GM11168 (cell line): ENCODE results near the gene FAM217A.
"Not testable (repeated sequence)": the region's sequence is repeated elsewhere in the genome, so short reads cannot be mapped to it uniquely, and the experiment has no call there.

Experiments
- in situ Hi-C: fragments of 300-500 bp; cut with MboI; formaldehyde crosslinking; loops from one replicate; pipeline ENCODE4 v1.12.0; 2022; ENCODE audit warnings: low sequenced_read_pairs; ENCODE audit not compliant: unreplicated experiment

The FAM217A gene

GRCh38 chr6:4078691-4079471, at the start of gene FAM217A:
FAM217A (minus strand) TSS chr6:4079137; CDS start chr6:4077414, 1,723 bp downstream.
- in situ Hi-C loops, result no loop called here

GRCh38 chr6:4128072-4128471, 49.1 kb upstream of the FAM217A start:
- in situ Hi-C loops, result loop anchor here (25.0 kb wide), 1 partner anchor 391 kb away; no protein-coding TSS in a partner anchor

GRCh38 chr6:4125933-4126864, 47.3 kb upstream of the FAM217A start:
- in situ Hi-C loops, result loop anchor here (25.0 kb wide), 1 partner anchor 389 kb away; no protein-coding TSS in a partner anchor

GRCh38 chr6:4125500-4125899, 46.6 kb upstream of the FAM217A start:
- in situ Hi-C loops, result loop anchor here (25.0 kb wide), 1 partner anchor 388 kb away; no protein-coding TSS in a partner anchor

GRCh38 chr6:4124351-4124750, 45.4 kb upstream of the FAM217A start:
- in situ Hi-C loops, result no loop called here

- in situ Hi-C loops, result no loop called here
Observed at GRCh38 chr6:4115741-4116140, 36.8 kb upstream of the FAM217A start.

GRCh38 chr6:4114123-4114522, 35.2 kb upstream of the FAM217A start:
- in situ Hi-C loops, result no loop called here

- in situ Hi-C loops, result no loop called here
Observed at GRCh38 chr6:4113649-4114048, 34.7 kb upstream of the FAM217A start.

GRCh38 chr6:4112366-4112765, 33.4 kb upstream of the FAM217A start:
- in situ Hi-C loops, result no loop called here

- in situ Hi-C loops, result not testable (repeated sequence)
Observed at GRCh38 chr6:4109363-4109815, 30.5 kb upstream of the FAM217A start.

GRCh38 chr6:4108561-4109093, 29.7 kb upstream of the FAM217A start:
- in situ Hi-C loops, result no loop called here

GRCh38 chr6:4107873-4108272, 28.9 kb upstream of the FAM217A start:
- in situ Hi-C loops, result no loop called here

- in situ Hi-C loops, result no loop called here
Observed at GRCh38 chr6:4105980-4106536, 27.1 kb upstream of the FAM217A start.

GRCh38 chr6:4103929-4104328, 25.0 kb upstream of the FAM217A start:
- in situ Hi-C loops, result no loop called here

GRCh38 chr6:4102687-4103244, 23.8 kb upstream of the FAM217A start:
- in situ Hi-C loops, result no loop called here

GRCh38 chr6:4101298-4101697, 22.4 kb upstream of the FAM217A start:
- in situ Hi-C loops, result no loop called here

GRCh38 chr6:4100655-4101054, 21.7 kb upstream of the FAM217A start:
- in situ Hi-C loops, result no loop called here

GRCh38 chr6:4093288-4093687, 14.4 kb upstream of the FAM217A start:
- in situ Hi-C loops, result no loop called here

GRCh38 chr6:4091941-4092340, 13.0 kb upstream of the FAM217A start:
- in situ Hi-C loops, result no loop called here

- in situ Hi-C loops, result not testable (repeated sequence)
Observed at GRCh38 chr6:4090043-4090442, 11.1 kb upstream of the FAM217A start.
